ENCODE measurements around the gene GDF11. TPM values are rescaled to one million over a fixed set of nuclear protein-coding genes. Genes with fewer than 3 reads are reported as not detected.

GDF11 gene
- total RNA-seq, 1 experiment from 2014 or later, result 5.3 TPM

- TF ChIP-seq POLR2AphosphoS5 (IDR thresholded peaks at IDR 0.05; ENCODE audit: low read depth, low read length), result no peak
- no peak for TF ChIP-seq SIN3A (IDR thresholded peaks at IDR 0.05; ENCODE audit: low read depth)
- TF ChIP-seq JUND (IDR thresholded peaks at IDR 0.05), result no peak
- no peak for TF ChIP-seq CTCF (IDR thresholded peaks at IDR 0.05 in 2 of 3, conservative IDR thresholded peaks at IDR 0.05 in 1 of 3; ENCODE audit: borderline replicate concordance in 1 of 3, insufficient read depth in 1 of 3, low read depth in 2 of 3, low read length in 2 of 3)
- TF ChIP-seq ELF1 (IDR thresholded peaks at IDR 0.05; ENCODE audit: borderline replicate concordance, low read depth), result no peak
- TF ChIP-seq MAX (IDR thresholded peaks at IDR 0.05), result no peak
- TF ChIP-seq REST (IDR thresholded peaks at IDR 0.05; ENCODE audit: low read depth), result no peak
Observed at GRCh38 chr12:55745361-55746173, 2.6 kb downstream of the GDF11 start (continued).
